AG20443 (cell line): Measurements from ENCODE around the gene MIR17HG.
A peak's percentile ranks its signal among the peaks of the same experiment; 100 is the strongest.
"Not testable (repeated sequence)": the region's sequence is repeated elsewhere in the genome, so short reads cannot be mapped to it uniquely, and the experiment has no call there.

ENCODE experiments used
- DNase-seq: peaks from one replicate; pipeline ENCODE4 v3.0.0; 2012; ENCODE audit warnings: low spot score, mixed read lengths

MIR17HG gene

GRCh38 chr13:91347202-91347995 lies at the start of gene MIR17HG:
MIR17HG (plus strand) TSS chr13:91347687.
- DNase-seq = peak; percentile 91

- DNase-seq = no peak
These were observed 49.4 kb upstream of the MIR17HG start for GRCh38 chr13:91298060-91298459.

- no peak for DNase-seq
These were observed 45.4 kb upstream of the MIR17HG start for GRCh38 chr13:91302111-91302510.

- DNase-seq = no peak
These were observed 44.5 kb upstream of the MIR17HG start for GRCh38 chr13:91303031-91303430.

DNA sequence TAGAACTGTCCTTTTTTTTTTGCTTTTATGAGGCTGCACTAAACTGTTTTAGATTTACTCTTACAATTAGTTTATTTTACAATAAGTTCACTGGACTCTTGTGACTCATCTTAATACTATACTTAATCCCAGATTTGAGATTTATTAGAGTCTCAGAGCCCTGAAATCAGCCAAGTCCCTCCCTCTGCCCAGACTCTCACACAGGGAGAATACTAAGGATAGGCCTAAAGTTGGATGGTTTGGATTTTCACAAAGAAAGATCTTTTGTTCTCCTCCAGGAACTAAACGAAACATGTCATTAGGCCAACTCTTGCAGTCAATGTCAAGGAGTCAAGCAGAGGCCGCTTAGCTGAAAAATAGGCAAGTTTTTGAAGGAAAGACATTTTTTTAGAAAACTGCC lies 42.7 kb upstream of the MIR17HG start:
- DNase-seq = no peak

- DNase-seq = no peak
These were observed 41.8 kb upstream of the MIR17HG start for GRCh38 chr13:91305652-91306051.

DNA sequence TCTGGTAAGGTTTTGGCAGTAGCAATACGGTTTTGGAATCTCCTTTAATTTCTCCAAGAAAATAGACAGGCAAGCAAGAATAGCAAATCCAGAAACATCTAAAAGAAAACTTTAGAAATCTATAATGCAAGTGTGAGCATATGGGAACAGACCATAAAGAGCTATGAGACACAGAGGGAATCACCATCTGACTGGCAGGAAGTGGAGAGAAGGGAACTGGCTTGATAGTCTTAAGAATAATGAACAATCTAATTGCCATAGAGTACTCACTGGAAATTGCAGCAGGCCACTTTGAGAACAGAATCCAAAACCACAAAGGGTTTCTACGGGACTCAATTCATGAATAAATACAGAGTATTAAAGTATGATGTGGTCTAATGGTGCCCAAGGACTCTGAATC lies 39.6 kb upstream of the MIR17HG start:
- no peak for DNase-seq

DNA sequence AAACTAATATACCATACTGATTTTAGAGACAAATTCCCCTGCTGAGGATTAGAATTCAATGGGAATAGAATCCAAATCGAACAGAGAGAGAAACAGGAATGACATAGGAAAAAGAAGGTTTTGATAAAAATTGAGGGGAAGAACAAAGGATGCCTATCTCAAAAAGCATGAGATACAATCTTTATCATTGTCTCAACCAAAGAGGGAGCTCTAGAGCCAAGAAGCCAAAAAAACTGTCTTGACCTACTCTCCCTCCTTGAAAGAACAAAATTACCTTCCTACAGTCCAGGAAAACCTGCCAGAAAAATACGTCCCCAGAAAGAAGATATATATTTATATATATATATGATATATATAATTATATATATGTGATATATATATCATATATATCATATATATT lies 39.2 kb upstream of the MIR17HG start:
- no peak for DNase-seq

- no peak for DNase-seq
These were observed 36.0 kb upstream of the MIR17HG start for GRCh38 chr13:91311491-91311890.

DNA sequence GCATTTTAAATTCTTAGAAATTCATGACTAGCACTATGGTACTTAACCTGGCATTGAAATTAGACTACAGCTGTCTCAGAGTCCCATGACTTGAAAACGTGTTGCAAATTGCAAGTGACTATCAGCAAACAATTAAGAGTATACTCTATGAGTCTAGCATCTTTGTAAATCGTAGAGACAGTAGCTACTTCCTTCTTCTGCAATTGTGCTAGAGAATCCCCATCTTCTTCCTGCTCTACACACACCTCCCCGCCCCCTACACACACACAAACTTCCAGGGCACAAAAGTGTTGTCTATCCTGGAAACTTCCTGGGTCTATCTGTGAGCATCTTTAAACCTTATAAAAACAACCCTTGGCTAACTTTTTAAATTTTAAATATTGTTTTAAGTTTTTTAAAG lies 35.2 kb upstream of the MIR17HG start:
- DNase-seq = no peak

DNA sequence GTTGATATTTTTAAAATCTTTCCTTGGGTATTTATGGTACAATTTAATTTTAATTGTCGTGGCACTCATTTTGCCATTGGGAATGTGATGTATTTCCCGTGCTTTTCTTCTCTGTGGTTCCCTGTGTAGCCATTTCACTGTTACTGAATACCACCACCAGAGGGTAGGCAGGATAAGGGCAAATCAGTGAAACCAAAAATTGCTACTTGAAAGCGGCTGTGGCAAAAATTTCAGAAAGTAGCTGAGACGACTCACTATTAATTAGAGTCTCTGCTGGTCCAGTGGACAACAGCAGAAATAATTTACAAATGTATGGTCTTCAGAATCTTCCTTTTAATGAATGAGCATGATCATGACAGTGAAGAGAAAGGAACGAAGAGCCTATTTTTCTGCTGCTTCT lies 34.4 kb upstream of the MIR17HG start:
- peak; percentile 21 for DNase-seq

DNA sequence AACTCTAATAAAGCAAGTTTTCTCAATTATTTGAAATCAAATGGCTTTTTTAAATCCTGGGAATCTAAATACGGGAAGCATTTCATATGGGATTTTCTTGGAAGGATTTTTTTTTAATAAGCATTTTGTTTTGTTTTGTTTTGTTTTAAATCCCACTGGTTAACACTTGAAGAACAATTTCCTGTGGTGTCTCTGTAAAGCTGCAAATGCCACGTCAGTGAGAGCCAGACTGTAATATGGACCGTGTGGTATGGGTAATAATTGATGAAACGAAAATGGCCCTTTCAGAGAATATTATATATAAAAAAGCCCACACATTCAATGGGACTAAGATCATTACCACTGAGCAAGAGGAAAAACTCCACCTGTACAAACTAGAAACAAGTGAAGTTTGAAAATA lies 33.9 kb upstream of the MIR17HG start:
- no peak for DNase-seq

- DNase-seq = no peak
These were observed 32.6 kb upstream of the MIR17HG start for GRCh38 chr13:91314888-91315287.

- no peak for DNase-seq
These were observed 28.6 kb upstream of the MIR17HG start for GRCh38 chr13:91318886-91319285.

DNA sequence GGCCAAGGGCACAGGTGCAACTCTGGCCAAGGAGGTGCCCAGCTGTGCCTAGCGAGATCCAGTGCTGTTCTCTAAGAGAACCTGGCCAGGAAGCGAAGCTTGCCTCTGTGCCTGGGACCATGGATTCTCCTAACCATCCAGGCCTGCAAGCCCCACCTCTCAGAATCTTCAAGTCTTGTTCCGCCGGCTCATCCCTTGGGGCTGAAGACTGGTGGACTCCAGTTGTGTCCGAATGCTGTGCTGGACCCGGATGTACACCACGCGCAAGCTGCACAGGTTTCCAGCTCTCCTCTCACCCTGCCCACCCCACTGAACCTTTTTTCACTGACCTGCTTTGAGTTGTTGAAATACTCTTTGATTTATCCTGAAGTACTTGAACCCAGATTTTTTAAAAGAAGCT lies 27.5 kb upstream of the MIR17HG start:
- DNase-seq = no peak

GRCh38 chr13:91320990-91321389 lies 26.5 kb upstream of the MIR17HG start:
- not testable (repeated sequence) for DNase-seq

- DNase-seq = no peak
These were observed 24.1 kb upstream of the MIR17HG start for GRCh38 chr13:91323349-91323748.

GRCh38 chr13:91326146-91326545 lies 21.3 kb upstream of the MIR17HG start:
- DNase-seq = no peak

DNA sequence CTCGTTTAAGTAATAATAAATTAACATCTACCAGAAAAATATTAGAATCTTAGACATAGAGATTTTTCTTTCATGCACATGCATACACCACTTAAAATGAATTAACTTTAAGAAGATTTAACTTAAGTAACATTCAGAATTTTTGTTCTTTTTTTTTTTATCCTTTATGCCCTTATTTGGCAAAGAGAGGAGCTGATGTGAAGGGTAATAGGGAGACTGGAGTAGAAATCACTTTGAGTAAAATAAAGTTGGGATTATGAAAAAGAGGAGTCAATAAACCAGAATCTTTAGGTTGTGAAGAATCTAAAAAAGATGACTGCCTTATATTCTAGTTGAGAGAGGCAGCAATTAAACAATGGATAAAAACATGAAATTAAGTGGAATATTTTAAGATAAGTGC lies 18.8 kb upstream of the MIR17HG start:
- no peak for DNase-seq

DNA sequence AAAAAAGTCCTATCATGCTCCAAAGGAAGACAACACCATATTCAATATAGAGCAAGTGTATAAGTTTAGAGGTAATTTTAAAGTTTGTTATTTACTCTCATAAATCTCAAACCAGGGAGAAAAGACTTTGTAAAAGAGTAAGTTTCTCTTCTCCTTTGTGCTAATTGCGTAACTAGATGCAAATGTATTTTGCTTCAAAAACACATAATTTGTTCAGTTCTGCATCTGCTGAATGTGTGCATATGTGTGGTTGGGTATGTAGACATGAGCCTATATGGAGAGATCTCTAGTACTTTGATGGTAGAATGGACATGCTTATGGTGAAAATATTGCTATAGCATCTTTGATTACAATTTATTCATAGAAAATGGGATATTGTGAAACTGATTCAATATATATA lies 17.8 kb upstream of the MIR17HG start:
- DNase-seq = no peak

- DNase-seq = no peak
These were observed 16.2 kb upstream of the MIR17HG start for GRCh38 chr13:91331047-91331915.

- DNase-seq = no peak
These were observed 1.4 kb upstream of the MIR17HG start for GRCh38 chr13:91346062-91346461.

GRCh38 chr13:91346850-91347201 lies 661 bp upstream of the MIR17HG start:
- DNase-seq = no peak
